Measurements from ENCODE around the gene UBE2F.
"Not testable (repeated sequence)": the region's sequence is repeated elsewhere in the genome, so short reads cannot be mapped to it uniquely, and the experiment has no call there.

- TF ChIP-seq CTCF (IDR thresholded peaks at IDR 0.05; ENCODE audit: low read depth, low read length); EZH2phosphoT487 (IDR thresholded peaks at IDR 0.05; ENCODE audit: low read depth): not testable (repeated sequence)
Measured at GRCh38 chr2:237965844-237966243, 970 bp upstream of the UBE2F start.
